Measurements from ENCODE around the gene PAFAH1B2. TPM values are rescaled to one million over a fixed set of nuclear protein-coding genes. Genes with fewer than 3 reads are reported as not detected.
"Not testable (repeated sequence)": the region's sequence is repeated elsewhere in the genome, so short reads cannot be mapped to it uniquely, and the experiment has no call there.

Gene PAFAH1B2
- total and polyA plus RNA-seq, 3 donors from 2014 or later: 66.5 to 156 (median 150) TPM

- Histone ChIP-seq H3K27ac (no peak overlapping the region), H3K36me3 (ENCODE audit: low read depth, missing control alignments) (no peaks in the 10 kb centered on the region), H3K9me3 (no peaks in the 10 kb centered on the region), H3K27me3 (no peaks in the 10 kb centered on the region), H3K4me3 (no peak overlapping the region), H3K4me1 (peaks cover 18% of the 10 kb centered on the region)
- intact Hi-C loops (cut with DNase I; ENCODE audit: low total_unique reads): no loop called here
- TF ChIP-seq POLR2A (IDR thresholded peaks at IDR 0.05): no peak
- peak; percentile 51 to 76 (median 66) for TF ChIP-seq CTCF (IDR thresholded peaks at IDR 0.05)
- DNase-seq: peak; percentile 92
- 60 to 70% methylated on average over 20 to 22 of the region's 22 CpGs for WGBS, 2 donors
Observed at GRCh38 chr11:117180661-117181585, 36.8 kb downstream of the PAFAH1B2 start.

- Histone ChIP-seq H3K27ac (no peak overlapping the region), H3K4me1 (peaks cover 25% of the 10 kb centered on the region), H3K36me3 (ENCODE audit: low read depth, missing control alignments) (no peaks in the 10 kb centered on the region), H3K27me3 (no peaks in the 10 kb centered on the region), H3K9me3 (no peaks in the 10 kb centered on the region), H3K4me3 (no peak overlapping the region)
- TF ChIP-seq CTCF (IDR thresholded peaks at IDR 0.05): no peak
- TF ChIP-seq POLR2A (IDR thresholded peaks at IDR 0.05): no peak
- intact Hi-C loops (cut with DNase I; ENCODE audit: low total_unique reads): no loop called here
- 95% methylated on average over 15 to 22 of the region's 22 CpGs for WGBS, 2 donors
- peak; percentile 12 for DNase-seq
Observed at GRCh38 chr11:117181586-117182550, 37.8 kb downstream of the PAFAH1B2 start.

GRCh38 chr11:117182551-117182935 is 38.5 kb downstream of the PAFAH1B2 start:
- Histone ChIP-seq H3K27ac (no peak overlapping the region), H3K4me3 (no peak overlapping the region), H3K36me3 (ENCODE audit: low read depth, missing control alignments) (no peaks in the 10 kb centered on the region), H3K9me3 (no peaks in the 10 kb centered on the region), H3K4me1 (peaks cover 32% of the 10 kb centered on the region), H3K27me3 (no peaks in the 10 kb centered on the region)
- TF ChIP-seq CTCF (IDR thresholded peaks at IDR 0.05) (no peak), POLR2A (IDR thresholded peaks at IDR 0.05) (no peak)
- intact Hi-C loops (cut with DNase I; ENCODE audit: low total_unique reads): no loop called here
- DNase-seq: peak; percentile 6
- WGBS, 2 donors: 92 to 98% methylated on average over 8 to 10 of the region's 10 CpGs

GRCh38 chr11:117183178-117183577 is 39.1 kb downstream of the PAFAH1B2 start:
- H3K27ac ChIP-seq; H3K9me3 ChIP-seq; H3K4me3 ChIP-seq; intact Hi-C loops (cut with DNase I; ENCODE audit: low total_unique reads); DNase-seq; H3K27me3 ChIP-seq; H3K36me3 ChIP-seq (ENCODE audit: low read depth, missing control alignments): not testable (repeated sequence)
- 89 to 92% methylated on average over 13 of the region's 13 CpGs for WGBS, 2 donors
- H3K4me1 ChIP-seq: peaks cover 31% of the 10 kb centered on the region

All from testis (tissue), 3 donors.